ENCODE results near the gene CDC42BPA. TPM values are rescaled to one million over a fixed set of nuclear protein-coding genes. Genes with fewer than 3 reads are reported as not detected.
A peak's percentile ranks its signal among the peaks of the same experiment; 100 is the strongest.

The CDC42BPA gene
- total and polyA plus RNA-seq, 11 donors: 9.8 to 33.8 (median 29.7) TPM

DNA sequence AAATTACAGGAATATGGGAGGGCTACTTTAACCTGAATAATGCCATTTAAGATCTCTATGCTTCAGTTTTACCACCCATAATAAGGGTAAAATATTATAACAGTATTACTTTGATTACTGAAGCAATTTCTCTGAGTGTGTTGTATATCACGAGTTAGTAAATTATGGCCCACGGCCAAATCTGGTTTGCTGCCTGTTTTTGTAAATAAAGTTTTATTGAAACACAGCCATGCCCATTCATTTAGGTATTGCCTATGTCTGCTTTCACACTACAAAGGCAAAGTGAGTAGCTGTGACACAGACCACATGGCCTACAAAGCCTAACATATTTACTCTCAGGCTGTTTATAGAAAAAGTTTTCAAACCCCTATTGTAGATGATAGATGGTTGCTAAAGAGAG, 156.8 kb downstream of the CDC42BPA start:
- WGBS, 4 donors: 44 to 72% (median 48%) methylated on average over 2 of the region's 2 CpGs
- H3K36me3 ChIP-seq: peaks cover 0 to 28% (median 12%) of the 10 kb centered on the region in 9 donors
- no peaks in the 10 kb centered on the region for H3K27me3 ChIP-seq
- ATAC-seq: no peak
- H3K4me3 ChIP-seq: no peak overlapping the region
- DNase-seq: no peak
- no peaks in the 10 kb centered on the region for H3K4me1 ChIP-seq
- H3K27ac ChIP-seq: no peak overlapping the region
- H3K9me3 ChIP-seq: no peaks in the 10 kb centered on the region
- intact Hi-C loops (cut with DNase I): no loop called here
- TF ChIP-seq, protein P1, sequence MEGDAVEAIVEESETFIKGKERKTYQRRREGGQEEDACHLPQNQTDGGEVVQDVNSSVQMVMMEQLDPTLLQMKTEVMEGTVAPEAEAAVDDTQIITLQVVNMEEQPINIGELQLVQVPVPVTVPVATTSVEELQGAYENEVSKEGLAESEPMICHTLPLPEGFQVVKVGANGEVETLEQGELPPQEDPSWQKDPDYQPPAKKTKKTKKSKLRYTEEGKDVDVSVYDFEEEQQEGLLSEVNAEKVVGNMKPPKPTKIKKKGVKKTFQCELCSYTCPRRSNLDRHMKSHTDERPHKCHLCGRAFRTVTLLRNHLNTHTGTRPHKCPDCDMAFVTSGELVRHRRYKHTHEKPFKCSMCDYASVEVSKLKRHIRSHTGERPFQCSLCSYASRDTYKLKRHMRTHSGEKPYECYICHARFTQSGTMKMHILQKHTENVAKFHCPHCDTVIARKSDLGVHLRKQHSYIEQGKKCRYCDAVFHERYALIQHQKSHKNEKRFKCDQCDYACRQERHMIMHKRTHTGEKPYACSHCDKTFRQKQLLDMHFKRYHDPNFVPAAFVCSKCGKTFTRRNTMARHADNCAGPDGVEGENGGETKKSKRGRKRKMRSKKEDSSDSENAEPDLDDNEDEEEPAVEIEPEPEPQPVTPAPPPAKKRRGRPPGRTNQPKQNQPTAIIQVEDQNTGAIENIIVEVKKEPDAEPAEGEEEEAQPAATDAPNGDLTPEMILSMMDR (IDR thresholded peaks at IDR 0.05): no peak
- TF ChIP-seq POLR2A (IDR thresholded peaks at IDR 0.05): no peak

DNA sequence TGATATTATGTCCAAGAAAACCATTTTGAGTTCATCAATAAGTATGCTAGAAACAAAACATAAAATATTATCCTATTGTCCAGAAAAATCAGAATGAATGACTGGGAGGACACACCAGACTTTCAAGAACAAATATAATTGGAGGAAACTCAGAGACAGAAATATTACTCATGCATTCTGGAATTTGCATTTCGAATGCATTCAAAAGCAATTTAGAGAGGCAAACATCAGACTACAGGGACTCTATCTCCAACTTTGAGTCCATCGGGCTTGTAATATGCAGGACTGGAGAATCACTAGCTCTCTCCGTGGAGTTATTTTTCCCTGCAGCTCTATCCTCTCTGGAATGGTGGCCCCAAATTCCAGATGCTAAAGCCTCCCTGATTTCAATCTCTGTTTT, 161.8 kb downstream of the CDC42BPA start:
- ATAC-seq (no peak), DNase-seq (no peak)
- WGBS, 4 donors: 85 to 92% (median 89%) methylated on average over 3 of the region's 3 CpGs
- peaks cover 0 to 28% (median 12%) of the 10 kb centered on the region in 9 donors for H3K36me3 ChIP-seq
- H3K4me3 ChIP-seq: no peak overlapping the region
- intact Hi-C loops (cut with DNase I): loop anchor here in 2 of 10 donors (10.0 kb wide), 1 partner anchor 158 kb away; the partner anchor contains the start of gene CDC42BPA (in 2 of the 2)
- H3K27ac ChIP-seq: no peak overlapping the region
- no peaks in the 10 kb centered on the region for H3K27me3 ChIP-seq
- no peak for TF ChIP-seq POLR2A (IDR thresholded peaks at IDR 0.05)
- TF ChIP-seq, protein P1 (IDR thresholded peaks at IDR 0.05): no peak
- peaks cover 0 to 14% (median 0%) of the 10 kb centered on the region in 12 donors for H3K4me1 ChIP-seq
- no peaks in the 10 kb centered on the region for H3K9me3 ChIP-seq

DNA sequence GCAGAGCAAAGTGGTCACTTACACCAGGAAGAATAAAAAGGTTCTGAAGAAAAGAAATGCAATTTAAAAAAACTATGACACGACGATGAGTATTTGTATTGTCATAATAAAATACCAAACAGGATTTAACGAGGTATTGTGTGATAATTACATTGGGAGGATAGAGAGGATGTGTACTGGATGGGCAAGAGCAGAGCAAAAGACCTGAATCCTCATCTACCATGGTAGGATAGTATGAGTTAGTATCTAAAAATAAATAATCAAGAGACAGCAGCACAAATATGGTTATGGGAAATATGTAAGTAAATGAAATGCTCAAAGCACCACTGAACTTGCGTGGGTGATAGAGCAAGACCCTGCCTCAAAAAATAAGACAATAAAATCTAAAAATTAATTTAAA, 162.6 kb downstream of the CDC42BPA start:
- intact Hi-C loops (cut with DNase I): loop anchor here in 2 of 10 donors (10.0 kb wide), 1 partner anchor 159 kb away; the partner anchor contains the start of gene CDC42BPA (in 2 of the 2)
- no peaks in the 10 kb centered on the region for H3K9me3 ChIP-seq
- H3K27me3 ChIP-seq: no peaks in the 10 kb centered on the region
- H3K27ac ChIP-seq: no peak overlapping the region
- ATAC-seq (peak in 1 of 4 donors; percentile 42), DNase-seq (no peak)
- no peak for TF ChIP-seq POLR2A (IDR thresholded peaks at IDR 0.05)
- TF ChIP-seq, protein P1 (IDR thresholded peaks at IDR 0.05): no peak
- H3K36me3 ChIP-seq: peaks cover 0 to 28% (median 12%) of the 10 kb centered on the region in 9 donors
- H3K4me1 ChIP-seq: peaks cover 0 to 14% (median 0%) of the 10 kb centered on the region in 12 donors
- H3K4me3 ChIP-seq: no peak overlapping the region
- WGBS, 4 donors: 91 to 96% (median 94%) methylated on average over 4 of the region's 4 CpGs

DNA sequence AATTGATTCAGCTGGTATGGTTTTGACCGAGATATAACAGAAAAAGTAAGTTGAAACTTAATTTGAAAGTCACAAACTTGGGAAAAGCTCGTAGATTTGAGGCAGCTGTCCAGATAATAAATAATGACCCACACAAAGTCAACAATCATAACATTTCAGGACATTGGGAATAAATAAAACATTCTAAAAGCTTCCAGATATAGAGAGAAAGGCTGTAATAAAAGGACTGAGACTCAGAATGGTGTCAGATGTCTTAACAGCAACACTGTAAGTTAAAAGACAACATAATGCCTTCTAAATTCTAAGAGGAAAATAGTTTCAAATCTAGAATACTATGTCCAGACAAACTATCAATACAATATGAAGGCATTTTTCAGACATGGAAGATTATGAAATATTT, 163.3 kb downstream of the CDC42BPA start:
- intact Hi-C loops (cut with DNase I): loop anchor here in 2 of 10 donors (10.0 kb wide), 1 partner anchor 160 kb away; the partner anchor contains the start of gene CDC42BPA (in 2 of the 2)
- TF ChIP-seq, protein P1 (IDR thresholded peaks at IDR 0.05): no peak
- TF ChIP-seq POLR2A (IDR thresholded peaks at IDR 0.05): no peak
- H3K27me3 ChIP-seq: no peaks in the 10 kb centered on the region
- H3K4me3 ChIP-seq: no peak overlapping the region
- ATAC-seq (no peak), DNase-seq (no peak)
- 76 to 89% (median 82%) methylated on average over 2 of the region's 2 CpGs for WGBS, 4 donors
- peaks cover 0 to 14% (median 0%) of the 10 kb centered on the region in 12 donors for H3K4me1 ChIP-seq
- no peak overlapping the region for H3K27ac ChIP-seq
- peaks cover 0 to 24% (median 12%) of the 10 kb centered on the region in 9 donors for H3K36me3 ChIP-seq
- H3K9me3 ChIP-seq: no peaks in the 10 kb centered on the region
